GM21529 (cell line): ENCODE measurements around the gene RNF187.

Source experiments
- ATAC-seq: cut with Tn5 transposase; IDR thresholded peaks from one replicate; pipeline ENCODE4 v1.9.1; 2021; ENCODE audit not compliant: unreplicated experiment

Gene RNF187

GRCh38 chr1:228542981-228543380, 55.8 kb downstream of the RNF187 start:
- ATAC-seq = no peak

GRCh38 chr1:228543396-228543795, 56.2 kb downstream of the RNF187 start:
- no peak for ATAC-seq

GRCh38 chr1:228544021-228544850, 57.1 kb downstream of the RNF187 start:
- ATAC-seq = no peak

GRCh38 chr1:228544921-228545591, 57.9 kb downstream of the RNF187 start:
- no peak for ATAC-seq
